Vagina (tissue), 2 donors: ENCODE data around the gene ALDH1L1. TPM values are rescaled to one million over a fixed set of nuclear protein-coding genes. Genes with fewer than 3 reads are reported as not detected.

Experiments used
- DNase-seq, 2 donors: peaks; one replicate each; pipeline ENCODE4 v3.0.0-alpha.2; 2017; ENCODE audit errors: extremely low spot score in 2 of 2
- H3K27ac ChIP-seq: fragments of 200-600 bp; sonication (generic); one replicate; pipeline ENCODE4 v1.5.1; 2019
- H3K27me3 ChIP-seq: fragments of 200-600 bp; sonication (generic); one replicate; pipeline ENCODE4 v1.5.1; 2019
- H3K36me3 ChIP-seq, 2 donors: fragments of 200-600 bp; sonication (generic); one replicate each; pipeline ENCODE4 v1.5.1; 2017 to 2019
- H3K4me1 ChIP-seq: fragments of 200-600 bp; sonication (generic); one replicate; pipeline ENCODE4 v1.5.1; 2019
- H3K4me3 ChIP-seq, 2 donors: fragments of 200-600 bp; sonication (generic); 1 replicate in 1 of 2; 2 replicates in 1 of 2; pipeline ENCODE4 v1.5.1; 2016 to 2019
- H3K9me3 ChIP-seq: fragments of 200-600 bp; sonication (generic); one replicate; pipeline ENCODE4 v1.5.1; 2019
- CTCF ChIP-seq, 3 experiments: fragments of 450-650 bp in 2 of 3; fragments of 200-600 bp in 1 of 3; sonication (generic) in 1 of 3; IDR thresholded peaks; one replicate each; pipeline ENCODE4 v1.5.1; 2017 to 2019; ENCODE audit warnings: antibody characterized with exemption in 3 of 3, mild to moderate bottlenecking in 2 of 3, moderate library complexity in 2 of 3
- POLR2A ChIP-seq, 2 donors: fragments of 450-650 bp; IDR thresholded peaks; one replicate each; pipeline ENCODE4 v1.6.1; 2017; ENCODE audit warnings: antibody characterized with exemption in 2 of 2, mild to moderate bottlenecking in 2 of 2, moderate library complexity in 2 of 2
- POLR2AphosphoS5 ChIP-seq, 2 donors: sonication (generic); formaldehyde crosslinking; IDR thresholded peaks; one replicate each; pipeline ENCODE4 v1.9.0; 2017; ENCODE audit warnings: antibody characterized with exemption in 2 of 2, mild to moderate bottlenecking in 2 of 2, low read depth in 1 of 2; ENCODE audit not compliant: insufficient read depth in 1 of 2
- intact Hi-C: fragments of 100-400 bp; cut with DNase I; formaldehyde crosslinking; loops from one replicate; pipeline ENCODE4 v1.15.1; 2023
- total RNA-seq: library from RNA; depleted of rRNA; stranded (reverse); fragments of >200 nt; gene quantifications from one replicate; pipeline ENCODE4 v1.2.3, GENCODE V29; 2016

Gene ALDH1L1
- total RNA-seq, 1 donor from 2014 or later = 19.2 TPM

DNA sequence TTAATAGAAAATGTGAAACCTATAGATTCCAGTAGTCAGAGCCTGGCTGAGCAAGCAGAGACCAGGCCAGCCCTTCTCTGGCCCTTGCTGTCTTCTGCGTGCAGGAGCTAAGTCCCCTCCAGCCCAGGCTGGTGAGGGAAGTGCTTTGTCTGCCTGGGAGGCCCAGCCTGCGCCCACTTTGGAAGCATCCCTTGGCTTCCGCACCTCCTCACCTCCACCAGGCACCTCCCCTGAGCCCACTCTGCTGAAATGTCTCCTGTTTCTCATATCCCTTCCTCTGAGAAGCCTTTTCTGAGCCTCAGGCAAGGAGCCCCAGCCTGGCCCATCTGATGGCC is 45.3 kb downstream of the ALDH1L1 start:
- no peaks in the 10 kb centered on the region for H3K36me3 ChIP-seq
- TF ChIP-seq CTCF (IDR thresholded peaks at IDR 0.05) (no peak), POLR2AphosphoS5 (IDR thresholded peaks at IDR 0.05; ENCODE audit: insufficient read depth in 1 of 2, low read depth in 1 of 2) (no peak), POLR2A (IDR thresholded peaks at IDR 0.05) (no peak)
- H3K9me3 ChIP-seq = no peaks in the 10 kb centered on the region
- H3K27ac ChIP-seq = no peak overlapping the region
- H3K4me3 ChIP-seq = no peak overlapping the region
- peak in 1 of 2 donors; percentile 77 for DNase-seq
- H3K27me3 ChIP-seq = no peaks in the 10 kb centered on the region
- H3K4me1 ChIP-seq = no peaks in the 10 kb centered on the region
- intact Hi-C loops = loop anchor here (5.0 to 10.0 kb wide), 2 partner anchors 70 to 257 kb away; partner anchors contain the start of gene CFAP100

DNA sequence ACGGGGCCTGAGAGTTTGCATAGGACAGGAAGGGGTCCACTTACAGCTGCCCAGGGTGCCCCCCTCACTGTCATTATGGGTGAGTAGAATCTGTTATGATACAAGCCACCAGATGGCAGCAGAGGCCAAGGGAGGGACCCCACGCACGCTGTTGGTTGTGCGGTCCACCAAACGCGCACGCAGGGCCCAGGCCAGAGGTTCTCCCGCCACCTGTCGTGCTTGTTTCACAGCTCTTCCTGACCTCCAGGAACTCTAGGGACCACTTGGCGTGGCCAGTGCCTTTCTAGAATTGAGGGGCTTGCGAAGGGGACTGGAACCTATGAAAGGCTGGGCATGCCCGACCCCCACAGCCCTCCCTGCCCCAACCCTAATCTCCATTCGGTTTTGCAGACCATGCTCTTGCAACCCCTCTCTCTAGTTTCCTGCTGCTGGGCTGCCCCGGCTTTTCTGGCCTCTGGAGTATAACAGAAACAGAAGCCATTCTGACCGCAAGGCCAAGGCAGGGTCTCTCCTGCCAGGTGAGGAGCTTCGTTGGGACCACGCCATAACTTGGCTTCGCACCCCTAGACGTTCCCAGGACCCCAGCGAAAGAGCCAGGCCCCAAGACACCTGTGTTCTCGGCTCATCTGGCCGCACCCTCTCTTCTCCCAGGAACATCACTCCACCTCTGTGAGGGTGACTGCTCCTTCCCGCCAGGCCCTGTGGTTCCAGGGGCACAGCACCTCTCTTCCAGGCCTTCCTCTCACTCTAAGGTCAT is 46.0 kb downstream of the ALDH1L1 start:
- intact Hi-C loops = loop anchor here (10.0 kb wide), 1 partner anchor 70 kb away; no protein-coding TSS in a partner anchor
- Histone ChIP-seq H3K36me3 (no peaks in the 10 kb centered on the region), H3K9me3 (no peaks in the 10 kb centered on the region), H3K4me3 (no peak overlapping the region), H3K27ac (no peak overlapping the region), H3K4me1 (no peaks in the 10 kb centered on the region), H3K27me3 (no peaks in the 10 kb centered on the region)
- peak; percentile 81 to 87 for DNase-seq
- TF ChIP-seq POLR2AphosphoS5 (IDR thresholded peaks at IDR 0.05; ENCODE audit: insufficient read depth in 1 of 2, low read depth in 1 of 2) = no peak
- peak; percentile 70 to 87 (median 80) for TF ChIP-seq CTCF (IDR thresholded peaks at IDR 0.05)

- no peaks in the 10 kb centered on the region for H3K36me3 ChIP-seq
- H3K4me3 ChIP-seq = no peak overlapping the region
- H3K9me3 ChIP-seq = no peaks in the 10 kb centered on the region
- no peak overlapping the region for H3K27ac ChIP-seq
- no peaks in the 10 kb centered on the region for H3K27me3 ChIP-seq
- intact Hi-C loops = loop anchor here (10.0 kb wide), 1 partner anchor 71 kb away; no protein-coding TSS in a partner anchor
- H3K4me1 ChIP-seq = no peaks in the 10 kb centered on the region
- peak; percentile 58 to 81 for DNase-seq
- TF ChIP-seq CTCF (IDR thresholded peaks at IDR 0.05) (no peak), POLR2AphosphoS5 (IDR thresholded peaks at IDR 0.05; ENCODE audit: insufficient read depth in 1 of 2, low read depth in 1 of 2) (no peak), POLR2A (IDR thresholded peaks at IDR 0.05) (no peak)
These were observed 46.8 kb downstream of the ALDH1L1 start for GRCh38 chr3:126133606-126134005.

DNA sequence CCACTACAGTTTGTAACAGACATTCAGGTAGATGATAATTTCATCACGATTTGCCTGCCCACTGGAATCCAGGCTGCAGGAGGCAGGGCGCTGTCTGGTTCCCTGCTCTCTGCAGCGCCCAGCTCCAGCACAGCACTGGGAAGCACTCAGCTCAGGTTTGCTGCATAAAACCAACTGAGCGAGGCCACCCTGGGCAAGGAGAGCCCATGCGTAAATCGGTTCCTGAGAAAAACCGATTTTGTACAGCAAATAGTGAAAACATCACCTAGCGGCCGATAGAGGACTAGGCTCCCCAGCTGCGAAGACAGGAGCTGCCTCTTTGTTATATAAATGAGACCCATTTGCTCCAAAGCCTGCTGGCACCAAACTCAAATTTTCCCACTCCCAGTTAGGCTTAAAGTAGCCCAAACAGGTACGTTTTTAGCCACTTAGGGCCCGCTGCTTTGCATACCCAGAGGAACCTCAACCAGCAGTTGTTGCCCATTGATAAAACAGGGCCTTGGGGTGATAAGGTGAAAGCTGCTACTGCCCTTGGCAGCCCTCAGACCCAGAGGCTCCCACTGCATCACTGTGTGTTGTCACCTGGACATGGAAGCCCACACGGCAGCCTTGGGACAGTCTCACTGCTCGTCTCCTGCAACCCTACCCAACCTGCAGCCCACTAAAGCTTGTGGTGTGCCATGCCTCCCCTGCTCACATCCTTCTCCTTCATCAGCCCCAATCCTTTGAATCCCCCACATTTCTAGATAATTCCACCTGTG is 47.5 kb downstream of the ALDH1L1 start:
- TF ChIP-seq POLR2AphosphoS5 (IDR thresholded peaks at IDR 0.05; ENCODE audit: insufficient read depth in 1 of 2, low read depth in 1 of 2) (no peak), POLR2A (IDR thresholded peaks at IDR 0.05) (no peak), CTCF (IDR thresholded peaks at IDR 0.05) (no peak)
- no peaks in the 10 kb centered on the region for H3K27me3 ChIP-seq
- H3K4me3 ChIP-seq = no peak overlapping the region
- DNase-seq = peak; percentile 64 to 71
- no peaks in the 10 kb centered on the region for H3K36me3 ChIP-seq
- H3K9me3 ChIP-seq = no peaks in the 10 kb centered on the region
- intact Hi-C loops = loop anchor here (10.0 kb wide), 1 partner anchor 72 kb away; no protein-coding TSS in a partner anchor
- H3K4me1 ChIP-seq = no peaks in the 10 kb centered on the region
- no peak overlapping the region for H3K27ac ChIP-seq
